Measurements from ENCODE around the gene APRT.
"Not testable (repeated sequence)": the region's sequence is repeated elsewhere in the genome, so short reads cannot be mapped to it uniquely, and the experiment has no call there.

The APRT gene

GRCh38 chr16:88790312-88791211, 21.2 kb downstream of the APRT start:
- in situ Hi-C loops (cut with HindIII; ENCODE audit: low sequenced_read_pairs) = no loop called here

DNA sequence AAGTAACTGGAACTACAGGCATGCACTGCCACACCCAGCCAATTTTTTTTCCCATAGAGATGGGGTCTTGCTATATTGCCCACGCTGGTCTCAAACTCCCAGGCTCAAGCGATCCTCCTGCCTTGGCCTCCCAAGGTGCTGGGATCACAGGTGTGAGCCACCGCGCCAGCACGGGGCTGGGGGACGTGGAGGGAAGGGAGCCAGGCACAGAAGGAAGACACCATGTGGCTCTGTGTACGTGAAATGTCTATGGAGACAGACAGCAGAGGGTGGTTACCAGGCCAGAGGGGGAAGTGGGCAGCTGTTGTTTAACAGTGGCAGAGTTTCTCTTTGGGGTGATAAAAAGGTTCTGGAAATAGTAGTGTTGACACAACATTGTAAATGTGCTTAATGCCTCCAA, 22.1 kb downstream of the APRT start:
- in situ Hi-C loops (cut with HindIII; ENCODE audit: low sequenced_read_pairs) = no loop called here

DNA sequence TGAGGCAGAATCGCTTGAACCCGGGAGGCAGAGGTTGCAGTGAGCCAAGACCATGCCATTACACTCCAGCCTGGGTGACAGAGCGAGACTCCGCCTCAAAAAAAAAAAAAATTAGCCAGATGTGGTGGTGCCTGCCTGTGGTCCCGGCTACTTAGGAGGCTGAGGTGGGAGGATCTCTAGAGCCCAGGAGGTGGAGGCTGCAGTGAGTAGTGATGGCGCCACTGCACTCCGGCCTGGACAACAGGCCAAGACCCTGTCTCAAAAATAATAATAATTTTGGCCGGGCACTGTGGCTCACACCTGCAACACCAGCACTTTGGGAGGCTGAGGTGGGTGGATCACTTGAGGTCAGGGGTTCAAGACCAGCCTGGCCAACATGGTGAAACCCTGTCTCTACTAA, 23.0 kb downstream of the APRT start:
- in situ Hi-C loops (cut with HindIII; ENCODE audit: low sequenced_read_pairs) = not testable (repeated sequence)

DNA sequence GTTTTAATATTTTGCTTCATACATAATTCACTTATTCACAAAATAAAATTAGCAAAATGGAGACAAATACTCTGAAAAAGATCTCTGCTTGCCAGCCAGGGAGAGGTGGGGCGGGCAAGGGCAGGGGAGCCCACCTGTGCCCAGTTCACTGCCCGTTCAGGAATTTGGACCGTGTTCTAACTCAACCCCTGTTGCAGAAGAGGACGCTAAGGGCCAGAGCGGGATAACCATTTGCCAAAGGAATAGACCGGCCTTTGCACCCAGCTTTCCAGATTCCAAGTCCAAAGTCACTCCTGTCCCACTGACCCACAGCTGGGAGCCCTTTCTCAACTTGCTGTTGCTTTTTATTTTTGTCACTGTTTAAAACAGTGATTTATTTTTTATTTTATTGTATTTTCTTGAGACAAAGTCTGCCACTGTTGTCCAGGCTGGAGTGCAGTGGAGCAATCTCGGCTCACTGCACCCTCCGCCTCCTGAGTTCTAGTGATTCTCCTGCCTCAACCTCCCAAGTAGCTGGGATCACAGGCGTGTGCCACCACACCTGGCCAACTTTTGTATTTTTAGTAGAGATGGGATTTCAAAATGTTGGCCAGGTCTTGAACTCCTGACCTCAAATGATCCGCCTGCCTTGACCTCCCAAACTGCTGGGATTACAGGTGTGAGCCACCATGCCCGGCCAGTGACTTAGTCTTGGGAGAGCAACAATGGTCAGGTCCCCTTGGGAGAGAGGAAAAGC, 24.0 kb downstream of the APRT start:
- in situ Hi-C loops (cut with HindIII; ENCODE audit: low sequenced_read_pairs) = no loop called here

- in situ Hi-C loops (cut with HindIII; ENCODE audit: low sequenced_read_pairs) = no loop called here
Observed at GRCh38 chr16:88785106-88785924, 26.4 kb downstream of the APRT start, which contains the start of gene PIEZO1. Gene PIEZO1 (minus strand): TSS chr16:88785220. CDS start chr16:88784964, 256 bp downstream.

- in situ Hi-C loops (cut with HindIII; ENCODE audit: low sequenced_read_pairs) = no loop called here
Observed at GRCh38 chr16:88784856-88785105, 26.9 kb downstream of the APRT start.

GRCh38 chr16:88784074-88784855, 27.5 kb downstream of the APRT start:
- in situ Hi-C loops (cut with HindIII; ENCODE audit: low sequenced_read_pairs) = no loop called here

- in situ Hi-C loops (cut with HindIII; ENCODE audit: low sequenced_read_pairs) = no loop called here
Observed at GRCh38 chr16:88783391-88784073, 28.2 kb downstream of the APRT start.

- in situ Hi-C loops (cut with HindIII; ENCODE audit: low sequenced_read_pairs) = no loop called here
Observed at GRCh38 chr16:88782454-88783390, 29.0 kb downstream of the APRT start.

GRCh38 chr16:88781140-88782077, 30.3 kb downstream of the APRT start:
- in situ Hi-C loops (cut with HindIII; ENCODE audit: low sequenced_read_pairs) = no loop called here

DNA sequence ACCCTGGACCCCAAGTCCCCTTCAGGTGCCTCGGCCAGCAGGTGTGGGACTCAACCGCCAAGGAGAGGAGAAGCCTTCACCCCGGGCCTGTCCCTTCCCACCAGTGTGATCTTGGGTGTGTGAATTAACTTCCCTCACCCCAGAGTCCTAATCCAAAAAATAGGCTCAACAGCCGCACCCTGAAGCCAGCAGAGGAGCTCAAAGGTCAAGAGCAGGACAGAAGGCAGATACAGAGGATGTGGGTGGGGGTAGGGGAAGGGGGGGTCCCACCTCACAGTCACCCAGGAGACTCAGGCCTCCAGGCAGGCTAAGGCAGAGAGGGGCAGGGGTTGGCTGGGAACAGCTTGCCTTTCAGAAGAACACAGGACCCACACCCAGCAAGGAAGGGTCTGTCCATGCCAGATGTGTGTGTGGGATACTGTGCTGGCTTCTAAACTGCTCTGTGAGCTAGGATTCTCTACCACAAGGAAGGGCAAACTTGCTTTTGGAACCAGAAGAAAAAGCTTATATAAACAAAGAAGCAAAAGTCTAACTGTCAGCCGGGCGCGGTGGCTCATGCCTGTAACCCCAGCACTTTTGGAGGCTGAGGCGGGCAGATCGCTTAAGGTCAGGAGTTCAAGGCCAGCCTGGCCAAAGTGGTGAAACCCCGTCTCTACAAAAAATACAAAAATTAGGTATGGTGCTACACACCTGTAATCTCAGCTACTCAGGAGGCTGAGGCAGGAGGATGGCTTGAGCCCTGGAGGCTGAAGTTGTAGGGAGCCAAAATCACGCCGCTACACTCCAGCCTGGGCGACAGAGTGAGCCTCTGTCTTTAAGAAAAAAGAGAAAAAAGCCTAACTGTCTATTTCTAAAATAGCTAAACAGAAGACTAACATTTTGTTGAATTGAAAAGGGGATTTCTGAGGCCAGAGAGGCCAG, 31.3 kb downstream of the APRT start:
- in situ Hi-C loops (cut with HindIII; ENCODE audit: low sequenced_read_pairs) = no loop called here

DNA sequence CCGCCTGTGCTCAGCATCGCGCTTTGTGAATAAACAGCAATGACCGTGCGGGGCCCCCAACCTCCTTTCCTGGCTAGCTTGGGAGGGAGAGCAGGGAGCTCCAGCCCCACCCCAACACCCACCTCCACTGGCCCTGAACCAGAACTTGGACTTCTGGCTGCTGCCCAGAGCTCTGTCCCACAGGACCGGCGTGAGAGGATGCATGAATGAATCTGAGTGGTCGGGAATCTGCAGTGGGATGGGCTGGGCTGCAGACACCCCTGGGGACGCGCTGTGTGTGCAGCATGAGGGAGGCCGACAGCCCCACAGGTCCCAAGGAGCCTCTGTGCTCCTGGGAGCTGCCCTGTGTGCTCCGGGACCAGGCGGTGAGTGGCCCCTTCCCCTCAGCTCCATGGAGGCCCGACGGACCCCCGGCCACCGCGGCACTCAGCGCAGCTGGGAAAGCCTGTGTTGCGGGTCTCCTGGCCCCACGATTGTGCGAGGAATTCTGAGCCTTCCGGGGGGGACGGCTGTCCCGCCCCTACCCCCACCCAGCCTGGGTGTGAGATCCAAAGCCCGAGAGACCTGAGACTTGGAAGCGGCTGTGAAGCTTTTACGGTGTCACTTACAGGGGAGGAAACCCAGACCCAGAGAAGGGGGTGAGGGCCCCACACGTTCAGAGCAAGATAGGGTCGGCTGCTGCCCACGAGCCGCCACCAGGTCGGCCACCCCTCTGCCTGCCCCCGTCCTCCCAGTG, 32.2 kb downstream of the APRT start:
- in situ Hi-C loops (cut with HindIII; ENCODE audit: low sequenced_read_pairs) = no loop called here

- in situ Hi-C loops (cut with HindIII; ENCODE audit: low sequenced_read_pairs) = no loop called here
Observed at GRCh38 chr16:88778541-88779065, 33.1 kb downstream of the APRT start.

GRCh38 chr16:88778271-88778525, 33.5 kb downstream of the APRT start:
- in situ Hi-C loops (cut with HindIII; ENCODE audit: low sequenced_read_pairs) = no loop called here

- in situ Hi-C loops (cut with HindIII; ENCODE audit: low sequenced_read_pairs) = no loop called here
Observed at GRCh38 chr16:88777471-88778270, 34.1 kb downstream of the APRT start.
